Right lobe of liver (tissue), 4 donors: ENCODE data around the gene SMLR1.

Source experiments
- POLR2A ChIP-seq: fragments of 450-650 bp; IDR thresholded peaks from one replicate; pipeline ENCODE4 v1.6.1; 2017; ENCODE audit warnings: antibody characterized with exemption, mild to moderate bottlenecking
- TF ChIP-seq, protein P1 (sequence below), 4 donors: fragments of 200-600 bp in 3 of 4; fragments of 450-650 bp in 1 of 4; IDR thresholded peaks; one replicate each; pipeline versions ENCODE4 v1.5.1 to v1.8.0; 2016 to 2022; ENCODE audit warnings: antibody characterized with exemption in 4 of 4, mild to moderate bottlenecking in 2 of 4
- donor health status: DM: no; HTN: no; CAD: no.
- donor health status: DM: no; HTN: no; CAD: no.
- donor health status: DM: no; HTN: yes; CAD: no.

DNA sequence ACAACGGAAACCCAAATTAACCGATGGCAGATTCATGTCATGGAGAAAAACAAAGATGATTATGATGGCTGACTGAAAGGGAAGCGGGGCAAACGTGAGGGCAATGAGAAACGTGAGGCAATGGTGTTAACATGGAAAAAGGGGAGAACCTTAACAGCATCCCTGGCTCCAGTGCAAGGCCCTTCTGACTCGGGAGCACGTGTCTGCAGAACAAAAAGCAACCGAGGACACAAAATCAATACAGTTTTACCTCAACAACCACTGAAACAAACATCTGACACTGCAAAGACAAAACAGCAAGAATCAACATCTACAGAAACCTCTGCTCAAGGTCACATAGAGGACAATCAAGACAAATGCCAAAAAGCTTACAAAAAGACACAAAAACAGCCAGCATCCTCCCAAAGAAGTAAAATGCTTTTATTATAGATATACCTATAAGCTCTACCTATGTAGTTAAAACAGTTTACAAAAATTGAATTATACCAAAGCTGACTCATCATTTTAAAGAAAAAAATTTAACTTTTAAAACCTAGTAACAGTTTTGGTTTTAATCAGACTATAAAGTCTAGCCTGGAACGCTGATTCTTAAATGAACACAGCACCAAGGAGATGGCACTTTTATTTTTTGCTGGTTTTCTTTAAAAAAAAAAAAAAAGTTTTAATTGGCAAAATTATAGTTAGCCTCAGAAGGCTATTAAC, 43.1 kb downstream of the SMLR1 start:
- TF ChIP-seq, protein P1, sequence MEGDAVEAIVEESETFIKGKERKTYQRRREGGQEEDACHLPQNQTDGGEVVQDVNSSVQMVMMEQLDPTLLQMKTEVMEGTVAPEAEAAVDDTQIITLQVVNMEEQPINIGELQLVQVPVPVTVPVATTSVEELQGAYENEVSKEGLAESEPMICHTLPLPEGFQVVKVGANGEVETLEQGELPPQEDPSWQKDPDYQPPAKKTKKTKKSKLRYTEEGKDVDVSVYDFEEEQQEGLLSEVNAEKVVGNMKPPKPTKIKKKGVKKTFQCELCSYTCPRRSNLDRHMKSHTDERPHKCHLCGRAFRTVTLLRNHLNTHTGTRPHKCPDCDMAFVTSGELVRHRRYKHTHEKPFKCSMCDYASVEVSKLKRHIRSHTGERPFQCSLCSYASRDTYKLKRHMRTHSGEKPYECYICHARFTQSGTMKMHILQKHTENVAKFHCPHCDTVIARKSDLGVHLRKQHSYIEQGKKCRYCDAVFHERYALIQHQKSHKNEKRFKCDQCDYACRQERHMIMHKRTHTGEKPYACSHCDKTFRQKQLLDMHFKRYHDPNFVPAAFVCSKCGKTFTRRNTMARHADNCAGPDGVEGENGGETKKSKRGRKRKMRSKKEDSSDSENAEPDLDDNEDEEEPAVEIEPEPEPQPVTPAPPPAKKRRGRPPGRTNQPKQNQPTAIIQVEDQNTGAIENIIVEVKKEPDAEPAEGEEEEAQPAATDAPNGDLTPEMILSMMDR (IDR thresholded peaks at IDR 0.05): no peak
- no peak for TF ChIP-seq POLR2A
